ENCODE data around the gene RPP30.
"Not testable (repeated sequence)": the region's sequence is repeated elsewhere in the genome, so short reads cannot be mapped to it uniquely, and the experiment has no call there.

The RPP30 gene

GRCh38 chr10:90917968-90918318 is 46.2 kb downstream of the RPP30 start:
- no peak for DNase-seq

GRCh38 chr10:90919683-90920574 is 48.2 kb downstream of the RPP30 start:
- no peak for DNase-seq

GRCh38 chr10:90920986-90921666 is 49.4 kb downstream of the RPP30 start, which contains the start of gene ANKRD1:
TSS of gene ANKRD1 (minus strand) at chr10:90921087. CDS start at chr10:90921027, 60 bp downstream.
- DNase-seq = no peak

GRCh38 chr10:90921906-90922305 is 50.1 kb downstream of the RPP30 start:
- DNase-seq = no peak

GRCh38 chr10:90923111-90923731 is 51.4 kb downstream of the RPP30 start:
- DNase-seq = no peak

- no peak for DNase-seq
These were observed 52.8 kb downstream of the RPP30 start for GRCh38 chr10:90924552-90924951.

GRCh38 chr10:90925079-90926029 is 53.6 kb downstream of the RPP30 start:
- no peak for DNase-seq

- no peak for DNase-seq
These were observed 55.5 kb downstream of the RPP30 start for GRCh38 chr10:90927293-90927692.

- no peak for DNase-seq
These were observed 57.4 kb downstream of the RPP30 start for GRCh38 chr10:90929179-90929578.

GRCh38 chr10:90930070-90930837 is 58.5 kb downstream of the RPP30 start:
- peak; percentile 49 for DNase-seq

- DNase-seq = no peak
These were observed 59.4 kb downstream of the RPP30 start for GRCh38 chr10:90930971-90931871.

GRCh38 chr10:90935581-90936275 is 64.0 kb downstream of the RPP30 start:
- DNase-seq = no peak

- no peak for DNase-seq
These were observed 64.5 kb downstream of the RPP30 start for GRCh38 chr10:90936276-90936659.

GRCh38 chr10:90937645-90938258 is 66.0 kb downstream of the RPP30 start:
- no peak for DNase-seq

- no peak for DNase-seq
These were observed 67.3 kb downstream of the RPP30 start for GRCh38 chr10:90939116-90939515.

GRCh38 chr10:90939648-90940047 is 67.9 kb downstream of the RPP30 start:
- no peak for DNase-seq

GRCh38 chr10:90942980-90943379 is 71.2 kb downstream of the RPP30 start:
- not testable (repeated sequence) for DNase-seq

GRCh38 chr10:90944749-90945148 is 73.0 kb downstream of the RPP30 start:
- no peak for DNase-seq

- DNase-seq = no peak
These were observed 73.8 kb downstream of the RPP30 start for GRCh38 chr10:90945491-90946070.
